Fibroblast of lung (primary cell): Measurements from ENCODE around the gene C19orf81. TPM values are rescaled to one million over a fixed set of nuclear protein-coding genes. Genes with fewer than 3 reads are reported as not detected.

ENCODE experiments used
- DNase-seq, 2 donors: peaks; one replicate each; pipeline versions ENCODE4 v3.0.0 to v3.0.0-alpha.2; 2010; ENCODE audit warnings: low read depth in 2 of 2
- H2AFZ ChIP-seq: 2 replicates; pipeline ENCODE4 v1.5.1; 2012; ENCODE audit warnings: low read length, control low read depth, inconsistent platforms
- H3K27ac ChIP-seq: 2 replicates; pipeline ENCODE4 v1.5.1; 2011; ENCODE audit warnings: low read length, control low read depth; ENCODE audit not compliant: insufficient read depth
- H3K27me3 ChIP-seq: 2 replicates; pipeline ENCODE4 v1.5.1; 2011; ENCODE audit warnings: mild to moderate bottlenecking, low read length; ENCODE audit not compliant: control insufficient read depth, insufficient read depth
- H3K36me3 ChIP-seq: 2 replicates; pipeline ENCODE4 v1.5.1; 2011; ENCODE audit warnings: low read length; ENCODE audit not compliant: control insufficient read depth, insufficient read depth
- H3K4me1 ChIP-seq: 2 replicates; pipeline ENCODE4 v1.5.1; 2011; ENCODE audit warnings: low read length; ENCODE audit not compliant: control insufficient read depth, insufficient read depth; ENCODE audit errors: extremely low read depth
- H3K4me2 ChIP-seq: 2 replicates; pipeline ENCODE4 v1.5.1; 2011; ENCODE audit warnings: low read length, control low read depth; ENCODE audit not compliant: insufficient read depth; ENCODE audit errors: extremely low read depth
- H3K4me3 ChIP-seq, 4 experiments: fragments of 200-600 bp in 1 of 4; sonication (generic) in 1 of 4; replicated peaks in 1 of 4; 2 replicates each; pipeline ENCODE4 v1.5.1; 2011 to 2016; ENCODE audit warnings: low read length in 4 of 4, low read depth in 3 of 4, mild to moderate bottlenecking in 3 of 4, control low read depth in 2 of 4, inconsistent platforms in 1 of 4, mixed read lengths in 1 of 4; ENCODE audit not compliant: insufficient read depth in 1 of 4; ENCODE audit errors: control extremely low read depth in 1 of 4
- H3K79me2 ChIP-seq: 2 replicates; pipeline ENCODE4 v1.5.1; 2012; ENCODE audit warnings: mild to moderate bottlenecking, low read length, inconsistent platforms; ENCODE audit not compliant: control insufficient read depth, insufficient read depth
- H3K9ac ChIP-seq: 2 replicates; pipeline ENCODE4 v1.5.1; 2011; ENCODE audit warnings: mild to moderate bottlenecking, low read length, control low read depth; ENCODE audit not compliant: insufficient read depth
- H3K9me3 ChIP-seq: 2 replicates; pipeline ENCODE4 v1.5.1; 2012; ENCODE audit warnings: low read depth, low read length; ENCODE audit not compliant: control insufficient read depth, insufficient read depth
- H4K20me1 ChIP-seq: 2 replicates; pipeline ENCODE4 v1.5.1; 2011; ENCODE audit warnings: low read length; ENCODE audit not compliant: control insufficient read depth, insufficient read depth; ENCODE audit errors: extremely low read depth
- CTCF ChIP-seq, 2 donors: IDR thresholded peaks in 1 of 2; conservative IDR thresholded peaks in 1 of 2; 1 replicate in 1 of 2; 2 replicates in 1 of 2; pipeline ENCODE4 v1.5.1; 2011 to 2012; ENCODE audit warnings: low read length in 2 of 2, control low read depth in 1 of 2, inconsistent platforms in 1 of 2, low read depth in 1 of 2, mild to moderate bottlenecking in 1 of 2
- EZH2 ChIP-seq: IDR thresholded peaks from 2 replicates; pipeline ENCODE4 v1.5.1; 2012; ENCODE audit warnings: low read length, control low read depth, mild to moderate bottlenecking; ENCODE audit errors: missing control alignments
- polyA plus RNA-seq, 2 donors: library from polyadenylated mRNA; depleted of rRNA in 1 of 2; stranded (reverse) in 1 of 2; unstranded in 1 of 2; fragments of >200 nt; gene quantifications; 2 replicates each; pipeline ENCODE4 v1.2.1, GENCODE V29; 2011 to 2012; ENCODE audit warnings: missing spikeins in 1 of 2
- total RNA-seq: library from RNA; depleted of rRNA; stranded (reverse); fragments of >200 nt; gene quantifications from 2 replicates; pipeline ENCODE4 v1.2.1, GENCODE V29; 2014

Gene C19orf81
- total and polyA plus RNA-seq, 2 donors (not counting 1 experiment from before 2014, with no cell fraction given) = not detected

GRCh38 chr19:50661023-50661422, 11.8 kb downstream of the C19orf81 start:
- H4K20me1 ChIP-seq = no peaks in the 10 kb centered on the region
- no peak overlapping the region for H3K4me3 ChIP-seq
- H3K4me1 ChIP-seq = peaks cover 3% of the 10 kb centered on the region
- no peak overlapping the region for H3K4me2 ChIP-seq
- no peak overlapping the region for H3K9ac ChIP-seq
- no peak overlapping the region for H3K27ac ChIP-seq
- H3K27me3 ChIP-seq = no peaks in the 10 kb centered on the region
- no peak overlapping the region for H2AFZ ChIP-seq
- TF ChIP-seq EZH2 = no peak
- no peak for TF ChIP-seq CTCF (conservative IDR thresholded peaks at IDR 0.05 in 1 of 2, IDR thresholded peaks at IDR 0.05 in 1 of 2; ENCODE audit: low read depth in 1 of 2, low read length in 2 of 2)
- H3K36me3 ChIP-seq = no peaks in the 10 kb centered on the region
- no peaks in the 10 kb centered on the region for H3K79me2 ChIP-seq
- no peaks in the 10 kb centered on the region for H3K9me3 ChIP-seq
- DNase-seq = no peak

- no peak for DNase-seq
- H3K4me1 ChIP-seq = peaks cover 3% of the 10 kb centered on the region
- no peak for TF ChIP-seq CTCF (conservative IDR thresholded peaks at IDR 0.05 in 1 of 2, IDR thresholded peaks at IDR 0.05 in 1 of 2; ENCODE audit: low read depth in 1 of 2, low read length in 2 of 2)
- no peak for TF ChIP-seq EZH2
- no peak overlapping the region for H3K4me2 ChIP-seq
- no peaks in the 10 kb centered on the region for H3K9me3 ChIP-seq
- no peaks in the 10 kb centered on the region for H3K36me3 ChIP-seq
- peaks cover 3% of the 10 kb centered on the region for H3K27me3 ChIP-seq
- no peaks in the 10 kb centered on the region for H4K20me1 ChIP-seq
- H3K79me2 ChIP-seq = no peaks in the 10 kb centered on the region
- H3K4me3 ChIP-seq = no peak overlapping the region
- H3K27ac ChIP-seq = no peak overlapping the region
- no peak overlapping the region for H3K9ac ChIP-seq
- H2AFZ ChIP-seq = no peak overlapping the region
Observed at GRCh38 chr19:50661766-50662650, 12.8 kb downstream of the C19orf81 start.

GRCh38 chr19:50662651-50663481, 13.6 kb downstream of the C19orf81 start:
- H3K36me3 ChIP-seq = no peaks in the 10 kb centered on the region
- no peak for DNase-seq
- H3K9ac ChIP-seq = no peak overlapping the region
- no peaks in the 10 kb centered on the region for H3K79me2 ChIP-seq
- H3K27me3 ChIP-seq = peaks cover 8% of the 10 kb centered on the region
- TF ChIP-seq CTCF (conservative IDR thresholded peaks at IDR 0.05 in 1 of 2, IDR thresholded peaks at IDR 0.05 in 1 of 2; ENCODE audit: low read depth in 1 of 2, low read length in 2 of 2) (no peak), EZH2 (no peak)
- H3K4me2 ChIP-seq = no peak overlapping the region
- no peak overlapping the region for H3K27ac ChIP-seq
- no peak overlapping the region for H3K4me3 ChIP-seq
- no peak overlapping the region for H2AFZ ChIP-seq
- H3K4me1 ChIP-seq = peaks cover 3% of the 10 kb centered on the region
- no peaks in the 10 kb centered on the region for H3K9me3 ChIP-seq
- no peaks in the 10 kb centered on the region for H4K20me1 ChIP-seq
